MCF 10A (cell line): ENCODE measurements around the gene SYNPR. TPM values are rescaled to one million over a fixed set of nuclear protein-coding genes. Genes with fewer than 3 reads are reported as not detected.
A peak's percentile ranks its signal among the peaks of the same experiment; 100 is the strongest.

ENCODE experiments used
- BruUV-seq: library from RNA; stranded (reverse); fragments of 400-500 nt; replicated peaks from 2 replicates; lab custom pipeline; 2021; lab: Mats Ljungman, UMichigan
- CTCF ChIA-PET: fragments of 300-600 bp; sonication (Branson Sonifier 250); formaldehyde crosslinking; extraction: SDS; loops from one replicate; lab custom pipeline; 2021; ENCODE audit warnings: antibody characterized with exemption, inconsistent platforms; lab: Yijun Ruan, JAX
- POLR2A ChIA-PET: fragments of 300-600, 350-650 bp; sonication (Branson Sonifier 250); formaldehyde crosslinking; extraction: SDS; loops from one replicate; lab custom pipeline; 2020; ENCODE audit warnings: antibody characterized with exemption, inconsistent platforms; lab: Yijun Ruan, JAX
- DNase-seq: peaks from one replicate; pipeline ENCODE4 v3.0.0-alpha.2; 2018; ENCODE audit not compliant: unreplicated experiment
- H3K27ac Mint-ChIP-seq: one replicate; pipeline ENCODE4 v1.8.0; 2022; ENCODE audit warnings: mild to moderate bottlenecking, low read depth, mixed read lengths; ENCODE audit not compliant: unreplicated experiment
- H3K27me3 Mint-ChIP-seq: one replicate; pipeline ENCODE4 v1.8.0; 2022; ENCODE audit warnings: mixed read lengths; ENCODE audit not compliant: insufficient read depth, unreplicated experiment
- H3K36me3 Mint-ChIP-seq: one replicate; pipeline ENCODE4 v1.8.0; 2022; ENCODE audit warnings: mild to moderate bottlenecking, moderate library complexity, mixed read lengths; ENCODE audit not compliant: insufficient read depth, unreplicated experiment
- H3K4me1 Mint-ChIP-seq: one replicate; pipeline ENCODE4 v1.8.0; 2022; ENCODE audit warnings: mixed read lengths; ENCODE audit not compliant: insufficient read depth, unreplicated experiment
- H3K4me3 Mint-ChIP-seq: one replicate; pipeline ENCODE4 v1.8.0; 2022; ENCODE audit warnings: mild to moderate bottlenecking, moderate library complexity, mixed read lengths; ENCODE audit not compliant: unreplicated experiment
- H3K9me3 Mint-ChIP-seq: one replicate; pipeline ENCODE4 v1.8.0; 2022; ENCODE audit warnings: mixed read lengths; ENCODE audit not compliant: unreplicated experiment
- CTCF ChIP-seq: fragments of 200-600 bp; IDR thresholded peaks from one replicate; pipeline ENCODE4 v1.8.0; 2022; ENCODE audit warnings: antibody characterized with exemption, mild to moderate bottlenecking; ENCODE audit not compliant: unreplicated experiment
- intact Hi-C: fragments of 100-400 bp; cut with micrococcal nuclease; formaldehyde crosslinking; loops from 2 replicates; pipeline ENCODE4 v1.14.1; 2022
- total RNA-seq: library from RNA; stranded (reverse); gene quantifications from 2 replicates; pipeline ENCODE4 v1.2.3, GENCODE V29; 2022

Gene SYNPR
- total RNA-seq, 1 experiment from 2014 or later = not detected

- Mint-ChIP-seq H3K9me3 (no peaks in the 10 kb centered on the region), H3K27ac (no peak overlapping the region), H3K4me3 (no peak overlapping the region), H3K4me1 (no peaks in the 10 kb centered on the region), H3K36me3 (peaks cover 6% of the 10 kb centered on the region), H3K27me3 (peaks cover 86% of the 10 kb centered on the region)
- no peak for TF ChIP-seq CTCF
- ChIA-PET CTCF (no interaction called here), POLR2A (no interaction called here)
- BruUV-seq = no TSS peak
- DNase-seq = no peak
- intact Hi-C loops = no loop called here
These were observed 243.5 kb downstream of the SYNPR start for GRCh38 chr3:63521657-63522056.

GRCh38 chr3:63523100-63523499, 245.0 kb downstream of the SYNPR start:
- H3K4me1 Mint-ChIP-seq = no peaks in the 10 kb centered on the region
- no peaks in the 10 kb centered on the region for H3K9me3 Mint-ChIP-seq
- CTCF ChIA-PET = no interaction called here
- peaks cover 86% of the 10 kb centered on the region for H3K27me3 Mint-ChIP-seq
- H3K36me3 Mint-ChIP-seq = peaks cover 6% of the 10 kb centered on the region
- no peak overlapping the region for H3K4me3 Mint-ChIP-seq
- no TSS peak for BruUV-seq
- intact Hi-C loops = no loop called here
- TF ChIP-seq CTCF = no peak
- DNase-seq = peak; percentile 23
- POLR2A ChIA-PET = no interaction called here
- no peak overlapping the region for H3K27ac Mint-ChIP-seq

- no peaks in the 10 kb centered on the region for H3K36me3 Mint-ChIP-seq
These were observed 250.4 kb downstream of the SYNPR start for GRCh38 chr3:63528325-63529000.

GRCh38 chr3:63532521-63532920, 254.4 kb downstream of the SYNPR start:
- no peaks in the 10 kb centered on the region for H3K9me3 Mint-ChIP-seq
- no peaks in the 10 kb centered on the region for H3K4me1 Mint-ChIP-seq
- intact Hi-C loops = no loop called here
- H3K27me3 Mint-ChIP-seq = peaks cover 61% of the 10 kb centered on the region
- H3K4me3 Mint-ChIP-seq = no peak overlapping the region
- no peak overlapping the region for H3K27ac Mint-ChIP-seq
- ChIA-PET POLR2A (no interaction called here), CTCF (no interaction called here)
- DNase-seq = no peak
- no TSS peak for BruUV-seq
- no peaks in the 10 kb centered on the region for H3K36me3 Mint-ChIP-seq
- TF ChIP-seq CTCF = no peak

More at GRCh38 chr3:63528325-63529000, 250.4 kb downstream of the SYNPR start:
- H3K27me3 Mint-ChIP-seq = peaks cover 98% of the 10 kb centered on the region
- no peak overlapping the region for H3K27ac Mint-ChIP-seq
- no peaks in the 10 kb centered on the region for H3K9me3 Mint-ChIP-seq
- DNase-seq = no peak
- no TSS peak for BruUV-seq
- POLR2A ChIA-PET = no interaction called here
- intact Hi-C loops = no loop called here
- no peak overlapping the region for H3K4me3 Mint-ChIP-seq
- no peak for TF ChIP-seq CTCF
- CTCF ChIA-PET = interaction anchor here (0.6 kb wide), 1 partner anchor 14 kb away, joined by 3 read pairs; no protein-coding TSS in a partner anchor
- H3K4me1 Mint-ChIP-seq = no peaks in the 10 kb centered on the region
